ENCODE measurements around the gene KIF11.

The KIF11 gene

DNA sequence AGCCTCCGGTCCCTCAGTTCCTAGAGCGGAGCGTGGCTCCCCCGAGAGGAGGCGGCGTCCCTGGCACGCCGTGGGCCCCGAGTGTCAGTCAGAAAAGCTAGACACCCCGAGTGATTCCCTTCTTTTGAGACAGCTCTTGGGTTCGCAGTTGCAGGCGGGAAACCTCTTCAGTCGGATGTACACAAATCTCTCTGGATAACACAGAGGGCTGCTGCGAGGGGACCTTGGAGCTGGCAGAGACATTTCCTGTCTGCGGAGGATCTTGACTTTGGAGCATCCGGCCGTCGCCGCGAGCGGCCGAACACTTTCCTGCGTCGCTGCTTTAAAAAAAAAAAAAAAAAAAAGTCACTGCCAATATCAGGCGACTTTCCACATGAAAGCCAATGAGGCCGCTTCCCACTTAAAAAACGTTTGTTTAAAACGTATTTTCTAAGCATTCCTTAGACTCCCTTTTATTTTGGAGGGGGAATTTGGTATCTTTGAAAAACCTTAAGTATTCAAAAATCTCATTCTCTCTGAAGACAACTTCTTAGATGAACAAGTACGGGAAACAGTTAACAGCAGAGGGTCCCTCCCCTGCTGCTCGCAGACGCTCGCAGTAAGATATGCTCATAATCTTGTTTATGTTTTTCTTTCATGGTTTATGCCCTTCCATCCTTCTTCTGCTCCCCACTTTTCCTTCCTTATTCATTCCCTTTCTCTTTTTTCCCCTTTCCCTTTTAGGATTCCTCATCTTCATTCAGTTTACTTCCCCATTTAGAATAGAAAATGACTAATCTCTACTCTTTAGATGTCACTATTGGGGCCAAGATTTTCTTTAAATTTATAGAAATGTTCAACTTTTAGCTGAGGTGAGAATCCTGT, 106.8 kb downstream of the KIF11 start:
- CTCF ChIA-PET, result interaction anchor here (0.7 kb wide), 1 partner anchor 241 kb away, joined by 7 read pairs; no protein-coding TSS in a partner anchor
- POLR2A ChIA-PET, result interaction anchor here (1.0 to 1.9 kb wide), 3 partner anchors 9 to 47 kb away, joined by 3 to 20 read pairs (median 3); partner anchors contain the start of gene HHEX
- DNase-seq (ENCODE audit: extremely low spot score), result peak; percentile 67
- TF ChIP-seq FOXA1 (IDR thresholded peaks at IDR 0.05) (no peak), ZNF384 (IDR thresholded peaks at IDR 0.05) (peak; percentile 96), L3MBTL2 (conservative IDR thresholded peaks at IDR 0.05) (peak; percentile 68), NFRKB (IDR thresholded peaks at IDR 0.05) (no peak)

DNA sequence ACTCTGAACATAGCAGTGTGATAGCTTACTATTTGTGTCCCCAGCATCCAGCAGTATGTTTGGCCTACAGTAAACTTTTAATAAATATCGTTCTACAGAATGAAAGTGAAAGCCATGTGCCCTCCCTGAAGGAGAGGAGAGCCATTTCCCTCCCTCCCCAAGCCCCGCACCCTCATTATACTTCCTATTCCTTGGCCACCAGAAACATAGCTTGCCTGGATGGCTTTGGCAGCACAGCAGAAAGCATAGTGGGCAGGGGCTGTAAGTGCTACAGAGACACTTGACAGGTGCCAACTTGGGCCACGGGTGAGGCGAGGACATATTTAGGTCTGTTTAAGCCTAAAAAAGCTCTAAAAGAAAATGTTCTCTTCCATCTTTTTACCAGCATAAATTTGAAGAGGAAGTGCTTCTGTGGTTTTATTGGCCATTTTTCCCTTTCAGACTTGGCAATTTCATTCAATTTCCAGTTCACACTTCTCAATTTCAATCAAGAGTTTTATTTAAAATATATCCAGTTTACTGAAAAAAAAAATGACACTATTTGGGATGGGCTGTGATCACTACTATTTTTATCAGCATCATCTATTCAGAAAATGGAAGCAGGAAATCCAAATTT, 109.5 kb downstream of the KIF11 start:
- TF ChIP-seq HDGF (IDR thresholded peaks at IDR 0.05; ENCODE audit: borderline replicate concordance) (no peak), BHLHE40 (IDR thresholded peaks at IDR 0.05; ENCODE audit: borderline replicate concordance) (no peak), ZNF384 (IDR thresholded peaks at IDR 0.05) (no peak), LEF1 (IDR thresholded peaks at IDR 0.05; ENCODE audit: borderline replicate concordance) (no peak), NFRKB (IDR thresholded peaks at IDR 0.05) (no peak)
- CTCF ChIA-PET, result interaction anchor here (0.6 to 1.2 kb wide), 2 partner anchors 10 to 139 kb away, joined by 3 to 7 read pairs; no protein-coding TSS in a partner anchor
- DNase-seq (ENCODE audit: extremely low spot score), result no peak
- POLR2A ChIA-PET, result interaction anchor here (1.7 kb wide), 1 partner anchor 12 kb away, joined by 6 read pairs; the partner anchor contains the start of gene HHEX
